ENCODE measurements around the gene RTP2.

DNA sequence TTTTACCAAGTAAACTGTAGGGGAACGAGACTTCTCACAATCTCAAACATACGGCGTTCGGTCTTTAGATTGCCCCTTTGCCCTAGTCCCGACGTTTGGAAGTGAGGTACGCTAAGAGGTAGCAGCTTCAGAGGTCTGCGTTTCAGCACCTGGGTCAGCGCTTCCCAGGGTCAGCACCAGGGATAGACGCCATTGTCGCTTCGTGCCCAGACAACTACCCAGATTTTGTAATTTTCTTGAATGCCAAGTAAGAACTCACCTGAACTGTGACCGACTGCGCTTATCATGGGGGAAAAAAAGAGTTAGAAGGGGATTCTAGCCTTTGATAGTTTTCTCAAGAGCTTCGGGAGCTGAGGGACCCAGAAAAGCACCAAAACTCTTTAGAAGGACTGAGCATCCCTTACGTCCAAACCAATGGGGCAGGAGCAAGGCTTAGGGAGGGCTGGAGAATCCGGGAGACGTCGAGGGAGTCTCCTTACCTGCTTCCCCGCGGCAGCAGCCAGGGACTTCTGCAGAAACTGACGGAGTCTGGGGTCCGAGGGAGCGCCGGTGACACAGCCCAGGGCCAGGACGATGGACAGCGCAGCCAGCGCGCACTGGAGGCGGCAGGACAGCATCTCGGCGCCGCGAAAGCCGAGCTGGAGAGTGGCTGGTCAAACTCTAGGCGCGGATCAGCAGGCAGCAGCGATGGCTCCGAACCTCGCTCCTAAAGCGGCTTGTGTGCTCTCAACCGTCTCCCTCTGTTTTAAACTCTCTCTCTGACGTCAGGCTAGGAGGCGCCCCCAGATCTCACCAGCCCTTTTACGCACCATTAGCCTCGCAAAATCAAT is 32.5 kb downstream of the RTP2 start, which contains the start of gene SST:
- no peak for TF ChIP-seq EZH2 (IDR thresholded peaks at IDR 0.05; ENCODE audit: borderline replicate concordance, low read length)
- TF ChIP-seq, protein P1, sequence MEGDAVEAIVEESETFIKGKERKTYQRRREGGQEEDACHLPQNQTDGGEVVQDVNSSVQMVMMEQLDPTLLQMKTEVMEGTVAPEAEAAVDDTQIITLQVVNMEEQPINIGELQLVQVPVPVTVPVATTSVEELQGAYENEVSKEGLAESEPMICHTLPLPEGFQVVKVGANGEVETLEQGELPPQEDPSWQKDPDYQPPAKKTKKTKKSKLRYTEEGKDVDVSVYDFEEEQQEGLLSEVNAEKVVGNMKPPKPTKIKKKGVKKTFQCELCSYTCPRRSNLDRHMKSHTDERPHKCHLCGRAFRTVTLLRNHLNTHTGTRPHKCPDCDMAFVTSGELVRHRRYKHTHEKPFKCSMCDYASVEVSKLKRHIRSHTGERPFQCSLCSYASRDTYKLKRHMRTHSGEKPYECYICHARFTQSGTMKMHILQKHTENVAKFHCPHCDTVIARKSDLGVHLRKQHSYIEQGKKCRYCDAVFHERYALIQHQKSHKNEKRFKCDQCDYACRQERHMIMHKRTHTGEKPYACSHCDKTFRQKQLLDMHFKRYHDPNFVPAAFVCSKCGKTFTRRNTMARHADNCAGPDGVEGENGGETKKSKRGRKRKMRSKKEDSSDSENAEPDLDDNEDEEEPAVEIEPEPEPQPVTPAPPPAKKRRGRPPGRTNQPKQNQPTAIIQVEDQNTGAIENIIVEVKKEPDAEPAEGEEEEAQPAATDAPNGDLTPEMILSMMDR (conservative IDR thresholded peaks at IDR 0.05 in 1 of 2, IDR thresholded peaks at IDR 0.05 in 1 of 2; ENCODE audit: extremely low read depth in 1 of 2, insufficient read depth in 1 of 2, low read depth in 1 of 2, low read length in 2 of 2): no peak

All from mammary epithelial cell (primary cell).